Adrenal gland (tissue), 12 donors: ENCODE data around the gene TCEA2. TPM values are rescaled to one million over a fixed set of nuclear protein-coding genes. Genes with fewer than 3 reads are reported as not detected.

Experiments
- DNase-seq, 7 donors: peaks; one replicate each; pipeline ENCODE4 v3.0.0-alpha.2; 2019 to 2020
- H3K27ac ChIP-seq, 5 donors: fragments of 200-600 bp; sonication (generic) in 4 of 5; 1 replicate in 3 of 5; 2 replicates in 2 of 5; pipeline versions ENCODE4 v1.5.1 to v1.8.0; 2016 to 2020; ENCODE audit warnings: mild to moderate bottlenecking in 1 of 5
- H3K27me3 ChIP-seq: fragments of 200-600 bp; 2 replicates; pipeline ENCODE4 v1.8.0; 2021
- H3K36me3 ChIP-seq, 2 donors: fragments of 200-600 bp; replicated peaks in 1 of 2; 1 replicate in 1 of 2; 2 replicates in 1 of 2; pipeline versions ENCODE4 v1.5.1 to v1.8.0; 2018 to 2022
- H3K4me1 ChIP-seq, 2 donors: fragments of 200-600 bp; replicated peaks in 1 of 2; 1 replicate in 1 of 2; 2 replicates in 1 of 2; pipeline versions ENCODE4 v1.5.1 to v1.8.0; 2018 to 2021
- H3K4me3 ChIP-seq, 4 donors: fragments of 200-600 bp; sonication (generic) in 3 of 4; one replicate each; pipeline ENCODE4 v1.5.1; 2016 to 2018
- H3K9me3 ChIP-seq, 3 donors: fragments of 200-600 bp; sonication (generic) in 1 of 3; replicated peaks in 1 of 3; 1 replicate in 2 of 3; 2 replicates in 1 of 3; pipeline versions ENCODE4 v1.5.1 to v1.8.0; 2016 to 2021
- POLR2A ChIP-seq, 2 donors: fragments of 450-650 bp; IDR thresholded peaks; one replicate each; pipeline ENCODE4 v1.6.1; 2017; ENCODE audit warnings: antibody characterized with exemption in 2 of 2, mild to moderate bottlenecking in 2 of 2, moderate library complexity in 1 of 2
- WGBS, 4 donors: extraction: QIAGEN DNeasy Blood & Tissue Kit in 2 of 4; methylation state at CpG; one replicate each; pipeline versions ENCODE4 v1.1.5 to v1.1.7; 2013 to 2017; 5-methylcytosine and 5-hydroxymethylcytosine counted together
- intact Hi-C, 2 donors: fragments of 100-400 bp; cut with DNase I; formaldehyde crosslinking; loops; one replicate each; pipeline versions ENCODE4 v1.14.1 to v1.15.0; 2022 to 2023
- polyA plus RNA-seq, 3 donors: library from polyadenylated mRNA; stranded (reverse); fragments of 200-250 nt in 2 of 3; fragments of 350-450 nt in 1 of 3; fragmentation: Illumina TruSeq in 1 of 3; extraction: RNeasy Lipid Tissue Mini Kit (QIAGEN cat#74804) in 1 of 3; gene quantifications; one replicate each; pipeline ENCODE4 v1.2.3, GENCODE V29; 2013 to 2014
- total RNA-seq, 9 donors: library from RNA; depleted of rRNA in 4 of 9; stranded (reverse); fragments of >200 nt in 4 of 9; fragments of 120-200 nt in 1 of 9; fragmentation: NEBNext Ultra II Directional in 1 of 9; extraction: Animal tissue kit (Norgen Biotek cat#: 25700) in 1 of 9; gene quantifications; one replicate each; pipeline versions ENCODE4 v1.1.0 to v1.2.4, GENCODE V29; 2013 to 2023
- TF ChIP-seq, protein P1 (sequence below), 6 experiments: fragments of 450-650 bp in 4 of 6; fragments of 200-600 bp in 2 of 6; sonication (generic) in 1 of 6; IDR thresholded peaks; 1 replicate in 5 of 6; 2 replicates in 1 of 6; pipeline versions ENCODE4 v1.5.1 to v1.8.0; 2016 to 2021; ENCODE audit warnings: antibody characterized with exemption in 6 of 6, mild to moderate bottlenecking in 2 of 6, moderate library complexity in 1 of 6
- donor health status: healthy with polysubstance abuse.
- donor health status: Bipolar disorder and iron deficiency.
- donor health status: DM: yes; HTN: yes; CAD: no.
- donor health status: DM: no; HTN: no; CAD: no.
- donor health status: DM: no; HTN: no; CAD: no.
- donor health status: DM: yes; HTN: yes; CAD: no.

Gene TCEA2
- total and polyA plus RNA-seq, 12 donors, result 12.6 to 184 (median 53.7) TPM

- H3K27ac ChIP-seq, result no peak overlapping the region
- no peak overlapping the region for H3K4me3 ChIP-seq
- H3K27me3 ChIP-seq, result no peaks in the 10 kb centered on the region
- no peaks in the 10 kb centered on the region for H3K36me3 ChIP-seq
- DNase-seq, result no peak
- H3K9me3 ChIP-seq, result no peaks in the 10 kb centered on the region
- TF ChIP-seq POLR2A (IDR thresholded peaks at IDR 0.05), result no peak
- TF ChIP-seq, protein P1, sequence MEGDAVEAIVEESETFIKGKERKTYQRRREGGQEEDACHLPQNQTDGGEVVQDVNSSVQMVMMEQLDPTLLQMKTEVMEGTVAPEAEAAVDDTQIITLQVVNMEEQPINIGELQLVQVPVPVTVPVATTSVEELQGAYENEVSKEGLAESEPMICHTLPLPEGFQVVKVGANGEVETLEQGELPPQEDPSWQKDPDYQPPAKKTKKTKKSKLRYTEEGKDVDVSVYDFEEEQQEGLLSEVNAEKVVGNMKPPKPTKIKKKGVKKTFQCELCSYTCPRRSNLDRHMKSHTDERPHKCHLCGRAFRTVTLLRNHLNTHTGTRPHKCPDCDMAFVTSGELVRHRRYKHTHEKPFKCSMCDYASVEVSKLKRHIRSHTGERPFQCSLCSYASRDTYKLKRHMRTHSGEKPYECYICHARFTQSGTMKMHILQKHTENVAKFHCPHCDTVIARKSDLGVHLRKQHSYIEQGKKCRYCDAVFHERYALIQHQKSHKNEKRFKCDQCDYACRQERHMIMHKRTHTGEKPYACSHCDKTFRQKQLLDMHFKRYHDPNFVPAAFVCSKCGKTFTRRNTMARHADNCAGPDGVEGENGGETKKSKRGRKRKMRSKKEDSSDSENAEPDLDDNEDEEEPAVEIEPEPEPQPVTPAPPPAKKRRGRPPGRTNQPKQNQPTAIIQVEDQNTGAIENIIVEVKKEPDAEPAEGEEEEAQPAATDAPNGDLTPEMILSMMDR (IDR thresholded peaks at IDR 0.05), result no peak
- H3K4me1 ChIP-seq, result no peaks in the 10 kb centered on the region
- WGBS, 4 donors, result 60 to 70% (median 63%) methylated on average over 5 to 10 of the region's 10 CpGs
- intact Hi-C loops, result no loop called here
These were observed 27.2 kb downstream of the TCEA2 start for GRCh38 chr20:64090165-64090564.

- H3K27me3 ChIP-seq, result no peaks in the 10 kb centered on the region
- no peak overlapping the region for H3K4me3 ChIP-seq
- no peaks in the 10 kb centered on the region for H3K4me1 ChIP-seq
- TF ChIP-seq POLR2A (IDR thresholded peaks at IDR 0.05), result no peak
- TF ChIP-seq, protein P1 (IDR thresholded peaks at IDR 0.05), result no peak
- H3K9me3 ChIP-seq, result no peaks in the 10 kb centered on the region
- H3K27ac ChIP-seq, result no peak overlapping the region
- no peak for DNase-seq
- H3K36me3 ChIP-seq, result no peaks in the 10 kb centered on the region
- WGBS, 4 donors, result 72 to 96% (median 76%) methylated on average over 4 to 19 of the region's 19 CpGs
- intact Hi-C loops, result no loop called here
These were observed 28.3 kb downstream of the TCEA2 start for GRCh38 chr20:64091340-64091739.

DNA sequence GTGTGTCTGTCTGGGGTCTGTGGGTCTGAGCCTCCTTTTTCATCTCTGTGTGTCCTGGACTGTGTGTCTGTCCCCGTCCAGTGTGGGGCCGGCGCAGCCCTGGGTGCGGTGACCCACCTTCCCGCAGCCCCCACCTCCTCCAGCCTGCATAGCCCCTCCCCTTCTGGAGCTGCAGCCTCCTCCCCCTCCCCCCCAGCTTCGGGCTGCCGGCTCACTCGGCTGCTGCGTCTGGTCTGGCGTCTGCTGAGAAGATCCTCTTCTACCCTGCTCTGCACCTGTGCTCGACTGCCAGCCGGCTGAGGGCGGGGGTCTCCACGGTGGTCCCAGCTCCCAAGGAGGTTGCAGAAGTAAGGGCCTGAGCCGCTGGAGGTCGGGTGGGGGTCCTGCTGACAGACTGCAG is 28.8 kb downstream of the TCEA2 start:
- no peaks in the 10 kb centered on the region for H3K4me1 ChIP-seq
- no peaks in the 10 kb centered on the region for H3K9me3 ChIP-seq
- H3K27ac ChIP-seq, result no peak overlapping the region
- no peak for DNase-seq
- no peaks in the 10 kb centered on the region for H3K27me3 ChIP-seq
- intact Hi-C loops, result no loop called here
- TF ChIP-seq, protein P1 (IDR thresholded peaks at IDR 0.05), result no peak
- no peak overlapping the region for H3K4me3 ChIP-seq
- no peaks in the 10 kb centered on the region for H3K36me3 ChIP-seq
- WGBS, 4 donors, result 17 to 58% (median 26%) methylated on average over 3 to 16 of the region's 16 CpGs

- intact Hi-C loops, result no loop called here
- Histone ChIP-seq H3K4me1 (no peaks in the 10 kb centered on the region), H3K27me3 (no peaks in the 10 kb centered on the region), H3K4me3 (no peak overlapping the region), H3K27ac (no peak overlapping the region), H3K9me3 (no peaks in the 10 kb centered on the region), H3K36me3 (no peaks in the 10 kb centered on the region)
- no peak for DNase-seq
- 20 to 64% (median 51%) methylated on average over 1 to 27 of the region's 27 CpGs for WGBS, 4 donors
- no peak for TF ChIP-seq POLR2A (IDR thresholded peaks at IDR 0.05)
- TF ChIP-seq, protein P1 (IDR thresholded peaks at IDR 0.05), result no peak
These were observed 29.4 kb downstream of the TCEA2 start for GRCh38 chr20:64092258-64093012.
